ENCODE results near the gene SMOC2.

- TF ChIP-seq POLR2AphosphoS5 (IDR thresholded peaks at IDR 0.05) (no peak), POLR2A (IDR thresholded peaks at IDR 0.05) (no peak), CTCF (IDR thresholded peaks at IDR 0.05) (no peak), EP300 (IDR thresholded peaks at IDR 0.05; ENCODE audit: low read depth) (no peak)
Observed at GRCh38 chr6:168695701-168696100, 254.7 kb downstream of the SMOC2 start.
